Astrocyte of the spinal cord (primary cell): ENCODE results near the gene TACC3.

Experiments used
- DNase-seq: peaks from one replicate; pipeline ENCODE4 v3.0.0; 2011; ENCODE audit warnings: low read depth, low spot score
- H3K4me3 ChIP-seq: 2 replicates; pipeline ENCODE4 v1.5.1; 2011; ENCODE audit warnings: low read depth, mild to moderate bottlenecking, low read length, moderate library complexity
- CTCF ChIP-seq: IDR thresholded peaks from 2 replicates; pipeline ENCODE4 v1.5.1; 2012; ENCODE audit warnings: low read depth, mild to moderate bottlenecking, low read length, inconsistent platforms
- in situ Hi-C: cut with HindIII; loops from 2 replicates; pipeline ENCODE4 v1.10.0; 2017; ENCODE audit warnings: low sequenced_read_pairs

Gene TACC3

GRCh38 chr4:1759170-1759817 is 38.0 kb downstream of the TACC3 start:
- H3K4me3 ChIP-seq: no peak overlapping the region
- TF ChIP-seq CTCF: no peak
- in situ Hi-C loops: no loop called here
- DNase-seq: no peak

DNA sequence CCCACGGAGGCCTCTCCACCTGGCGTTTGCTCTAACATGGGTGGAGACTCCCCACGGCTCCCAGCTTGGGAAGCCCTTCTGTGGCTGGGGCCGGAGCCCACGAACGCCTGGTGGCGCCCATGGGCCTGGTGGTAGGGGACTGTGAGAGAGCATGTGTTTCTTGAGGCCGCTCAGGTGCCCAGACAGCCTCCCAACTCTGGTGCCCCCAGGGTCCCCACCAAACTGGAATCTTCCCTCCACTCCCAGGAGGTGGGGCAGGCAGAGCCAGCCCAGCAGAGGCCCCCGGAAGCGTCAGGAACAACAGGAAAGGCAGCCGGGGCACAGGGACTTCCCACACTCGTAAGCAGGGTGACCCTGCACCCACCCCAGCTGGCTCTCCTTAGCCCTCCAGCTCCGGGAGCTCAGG is 38.5 kb downstream of the TACC3 start:
- no peak for DNase-seq
- no peak for TF ChIP-seq CTCF
- in situ Hi-C loops: no loop called here
- no peak overlapping the region for H3K4me3 ChIP-seq

GRCh38 chr4:1760521-1761071 is 39.3 kb downstream of the TACC3 start:
- no peak for TF ChIP-seq CTCF
- H3K4me3 ChIP-seq: no peak overlapping the region
- in situ Hi-C loops: no loop called here
- DNase-seq: no peak

GRCh38 chr4:1761130-1761689 is 39.9 kb downstream of the TACC3 start:
- in situ Hi-C loops: no loop called here
- DNase-seq: no peak
- H3K4me3 ChIP-seq: no peak overlapping the region
- no peak for TF ChIP-seq CTCF

- no peak overlapping the region for H3K4me3 ChIP-seq
- TF ChIP-seq CTCF: no peak
- in situ Hi-C loops: no loop called here
- no peak for DNase-seq
These were observed 41.1 kb downstream of the TACC3 start for GRCh38 chr4:1762264-1763010.

DNA sequence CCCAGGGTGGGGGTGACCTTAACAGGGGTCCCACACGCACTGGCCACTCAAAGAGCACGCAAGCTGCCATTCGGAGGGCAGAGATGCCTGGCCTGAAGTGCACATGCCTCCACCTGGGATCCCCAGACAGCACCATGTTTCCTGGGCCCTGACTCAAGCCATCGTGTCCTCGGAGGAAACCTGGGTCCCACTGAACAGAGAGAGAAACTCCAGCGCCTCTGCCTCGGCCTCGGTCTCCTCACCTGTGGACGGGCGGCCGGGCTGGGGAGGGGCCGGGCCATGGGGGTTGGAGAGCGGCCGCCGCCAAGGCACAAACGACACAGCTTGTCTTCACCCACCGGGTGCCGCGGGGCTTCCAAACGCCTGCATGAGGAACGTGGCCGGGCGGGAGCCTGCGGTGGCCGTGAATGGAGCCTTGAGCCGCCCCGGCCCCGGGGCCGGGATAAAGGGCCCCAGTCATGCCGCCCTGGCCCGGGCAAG is 41.8 kb downstream of the TACC3 start:
- in situ Hi-C loops: no loop called here
- no peak overlapping the region for H3K4me3 ChIP-seq
- DNase-seq: no peak
- no peak for TF ChIP-seq CTCF
